OCI-LY1 (cell line): Measurements from ENCODE around the gene RTL9.

ENCODE experiments used
- H2AFZ ChIP-seq: fragments of 200-600 bp; sonication (generic), shearing (Covaris generic); 2 replicates; pipeline ENCODE4 v1.6.0; 2014; ENCODE audit warnings: antibody characterized with exemption, mild to moderate bottlenecking, low read length
- H3F3A ChIP-seq: fragments of 200-600 bp; sonication (generic), shearing (Covaris generic); 2 replicates; pipeline ENCODE4 v1.6.0; 2014; ENCODE audit warnings: mild to moderate bottlenecking, antibody characterized with exemption, low read length, moderate library complexity; ENCODE audit not compliant: insufficient read depth
- H3K27ac ChIP-seq: fragments of 200-600 bp; sonication (generic); 2 replicates; pipeline ENCODE4 v1.5.1; 2014; ENCODE audit warnings: low read length, mixed run types, mild to moderate bottlenecking, low read depth; ENCODE audit not compliant: poor library complexity, severe bottlenecking
- H3K27me3 ChIP-seq: fragments of 200-600 bp; sonication (generic); 2 replicates; pipeline ENCODE4 v1.6.0; 2014; ENCODE audit warnings: antibody characterized with exemption, mild to moderate bottlenecking, low read length, moderate library complexity; ENCODE audit not compliant: insufficient read depth
- H3K36me3 ChIP-seq: fragments of 200-600 bp; sonication (generic); 2 replicates; pipeline ENCODE4 v1.6.1; 2014; ENCODE audit warnings: mild to moderate bottlenecking, antibody characterized with exemption, low read length, moderate library complexity, mixed read lengths; ENCODE audit not compliant: insufficient read depth
- H3K4me1 ChIP-seq: fragments of 200-600 bp; sonication (generic); 2 replicates; pipeline ENCODE4 v1.5.1; 2014; ENCODE audit warnings: mild to moderate bottlenecking, low read length, moderate library complexity; ENCODE audit not compliant: insufficient read depth, severe bottlenecking
- H3K4me2 ChIP-seq: fragments of 200-600 bp; sonication (generic), shearing (Covaris generic); 2 replicates; pipeline ENCODE4 v1.6.1; 2014; ENCODE audit warnings: low read length
- H3K4me3 ChIP-seq: fragments of 200-600 bp; sonication (generic); 2 replicates; pipeline ENCODE4 v1.5.1; 2014; ENCODE audit warnings: low read length, low read depth, mild to moderate bottlenecking, mixed read lengths; ENCODE audit not compliant: poor library complexity, severe bottlenecking
- H3K79me2 ChIP-seq: fragments of 200-600 bp; shearing (Covaris generic); 2 replicates; pipeline ENCODE4 v1.6.1; 2016; ENCODE audit warnings: mixed run types, low read length, mixed read lengths; ENCODE audit not compliant: insufficient read depth
- H3K9ac ChIP-seq: fragments of 200-600 bp; sonication (generic), shearing (Covaris generic); 2 replicates; pipeline ENCODE4 v1.6.1; 2014; ENCODE audit warnings: mild to moderate bottlenecking, low read length, mixed read lengths
- H3K9me2 ChIP-seq: fragments of 200-600 bp; sonication (generic), shearing (Covaris generic); 2 replicates; pipeline ENCODE4 v1.6.1; 2014; ENCODE audit warnings: low read depth, mild to moderate bottlenecking, low read length, mixed read lengths
- H3K9me3 ChIP-seq: fragments of 200-600 bp; shearing (Covaris generic); 2 replicates; pipeline ENCODE4 v1.6.1; 2014; ENCODE audit warnings: low read length, mixed read lengths
- H4K20me1 ChIP-seq: fragments of 200-600 bp; sonication (generic), shearing (Covaris generic); 2 replicates; pipeline ENCODE4 v1.6.0; 2016; ENCODE audit warnings: mild to moderate bottlenecking, low read length; ENCODE audit not compliant: insufficient read depth
- EZH2 ChIP-seq: fragments of 200-600 bp; sonication (generic), shearing (Covaris generic); IDR thresholded peaks from 2 replicates; pipeline ENCODE4 v1.8.0; 2017; ENCODE audit warnings: borderline replicate concordance, mixed run types, mild to moderate bottlenecking, antibody characterized with exemption, low read length, moderate library complexity, mixed read lengths
- TF ChIP-seq, protein P1 (sequence below): fragments of 200-600 bp; sonication (generic), shearing (Covaris generic); IDR thresholded peaks from 2 replicates; pipeline ENCODE4 v1.5.1; 2017; ENCODE audit warnings: mild to moderate bottlenecking, antibody characterized with exemption, low read length, moderate library complexity, mixed read lengths

RTL9 gene

DNA sequence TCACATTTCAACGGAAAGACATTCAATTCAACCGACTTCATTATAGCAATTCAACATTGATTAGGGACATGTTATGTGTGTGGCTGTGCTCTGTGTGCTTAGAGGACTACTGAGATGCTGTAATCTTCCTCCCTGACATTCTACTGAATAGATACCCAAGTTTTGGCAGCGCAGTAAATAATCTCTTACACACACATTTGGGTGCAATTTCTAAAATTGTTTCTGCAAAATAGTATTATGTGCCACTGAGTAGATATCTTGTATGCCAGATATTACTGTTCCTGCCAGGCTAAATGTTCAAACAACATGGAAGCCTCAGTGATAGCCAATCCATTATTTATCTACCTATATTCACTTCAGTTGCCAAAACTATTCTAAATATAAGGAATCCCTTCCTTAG, 41.3 kb downstream of the RTL9 start:
- no peak overlapping the region for H3K27ac ChIP-seq
- H2AFZ ChIP-seq = no peak overlapping the region
- no peak for TF ChIP-seq EZH2
- TF ChIP-seq, protein P1, sequence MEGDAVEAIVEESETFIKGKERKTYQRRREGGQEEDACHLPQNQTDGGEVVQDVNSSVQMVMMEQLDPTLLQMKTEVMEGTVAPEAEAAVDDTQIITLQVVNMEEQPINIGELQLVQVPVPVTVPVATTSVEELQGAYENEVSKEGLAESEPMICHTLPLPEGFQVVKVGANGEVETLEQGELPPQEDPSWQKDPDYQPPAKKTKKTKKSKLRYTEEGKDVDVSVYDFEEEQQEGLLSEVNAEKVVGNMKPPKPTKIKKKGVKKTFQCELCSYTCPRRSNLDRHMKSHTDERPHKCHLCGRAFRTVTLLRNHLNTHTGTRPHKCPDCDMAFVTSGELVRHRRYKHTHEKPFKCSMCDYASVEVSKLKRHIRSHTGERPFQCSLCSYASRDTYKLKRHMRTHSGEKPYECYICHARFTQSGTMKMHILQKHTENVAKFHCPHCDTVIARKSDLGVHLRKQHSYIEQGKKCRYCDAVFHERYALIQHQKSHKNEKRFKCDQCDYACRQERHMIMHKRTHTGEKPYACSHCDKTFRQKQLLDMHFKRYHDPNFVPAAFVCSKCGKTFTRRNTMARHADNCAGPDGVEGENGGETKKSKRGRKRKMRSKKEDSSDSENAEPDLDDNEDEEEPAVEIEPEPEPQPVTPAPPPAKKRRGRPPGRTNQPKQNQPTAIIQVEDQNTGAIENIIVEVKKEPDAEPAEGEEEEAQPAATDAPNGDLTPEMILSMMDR = no peak
- H3K27me3 ChIP-seq = no peaks in the 10 kb centered on the region
- no peaks in the 10 kb centered on the region for H3K9me3 ChIP-seq
- H3F3A ChIP-seq = no peaks in the 10 kb centered on the region
- H4K20me1 ChIP-seq = no peaks in the 10 kb centered on the region
- no peak overlapping the region for H3K4me2 ChIP-seq
- no peak overlapping the region for H3K9ac ChIP-seq
- no peaks in the 10 kb centered on the region for H3K79me2 ChIP-seq
- H3K36me3 ChIP-seq = no peaks in the 10 kb centered on the region
- H3K4me3 ChIP-seq = no peak overlapping the region
- no peaks in the 10 kb centered on the region for H3K4me1 ChIP-seq
- H3K9me2 ChIP-seq = no peaks in the 10 kb centered on the region

DNA sequence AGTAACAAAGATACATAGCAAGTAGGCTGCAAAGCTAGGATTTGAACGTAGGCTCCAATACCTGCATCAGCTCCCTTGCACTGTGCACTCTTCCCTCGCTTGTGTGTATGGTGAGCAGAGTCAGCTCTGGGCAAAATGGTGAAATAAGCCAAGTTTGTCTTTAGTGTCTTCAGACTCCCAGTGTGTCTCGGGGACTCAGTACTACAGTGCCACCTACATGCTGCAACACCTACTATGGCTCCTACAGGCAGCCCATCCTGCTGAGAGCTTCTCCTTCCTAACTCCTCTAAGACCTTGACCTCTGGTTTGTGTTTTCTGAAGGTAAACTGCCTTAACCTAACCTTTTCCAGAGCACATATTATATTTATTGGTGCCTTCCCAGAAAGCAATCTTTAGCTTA, 42.5 kb downstream of the RTL9 start:
- Histone ChIP-seq H2AFZ (no peak overlapping the region), H3F3A (no peaks in the 10 kb centered on the region)

DNA sequence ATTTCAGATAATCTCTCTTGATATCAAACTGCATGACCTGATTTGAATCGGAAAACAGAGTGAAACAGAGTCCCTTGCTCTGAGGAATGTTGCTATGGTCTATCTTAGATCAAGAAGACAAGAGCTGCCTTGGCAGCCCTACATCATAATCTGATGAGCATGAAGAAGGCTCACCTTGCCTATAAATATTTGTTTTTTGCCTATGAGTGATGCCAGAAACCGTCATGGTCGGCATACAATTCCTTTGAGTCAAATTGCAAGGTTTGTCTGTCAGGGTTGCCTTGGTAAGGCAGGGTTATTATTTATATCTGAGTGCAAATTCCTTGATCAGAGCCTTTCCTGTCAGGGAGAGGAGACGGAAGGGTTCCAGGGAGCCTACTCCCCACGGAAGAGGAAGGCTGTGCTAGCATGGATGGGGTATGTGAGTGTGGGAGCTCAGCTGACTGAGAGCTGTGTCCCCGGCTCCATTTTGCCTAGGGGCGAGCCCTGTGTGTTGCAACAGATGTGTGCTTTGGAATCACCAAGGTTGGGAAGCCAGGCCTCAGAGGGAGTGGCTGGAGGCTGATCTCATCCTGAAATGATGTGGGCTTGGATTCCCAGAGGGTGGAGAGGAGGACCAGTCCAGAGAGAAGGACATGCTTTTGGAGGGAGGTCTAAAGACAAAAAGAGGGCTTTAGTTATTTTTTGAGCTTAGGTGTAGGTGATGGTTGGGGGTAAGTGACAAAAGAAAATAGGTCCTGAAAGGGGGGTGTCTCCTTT, 43.6 kb downstream of the RTL9 start:
- H3K9me2 ChIP-seq = no peaks in the 10 kb centered on the region
- H3K9me3 ChIP-seq = no peaks in the 10 kb centered on the region
- TF ChIP-seq EZH2 = no peak
- TF ChIP-seq, protein P1 = no peak
- no peak overlapping the region for H2AFZ ChIP-seq
- no peak overlapping the region for H3K4me3 ChIP-seq
- no peaks in the 10 kb centered on the region for H3K27me3 ChIP-seq
- no peaks in the 10 kb centered on the region for H3F3A ChIP-seq
- no peak overlapping the region for H3K4me2 ChIP-seq
- H3K79me2 ChIP-seq = no peaks in the 10 kb centered on the region
- H3K27ac ChIP-seq = no peak overlapping the region
- no peaks in the 10 kb centered on the region for H3K4me1 ChIP-seq
- H3K9ac ChIP-seq = no peak overlapping the region
- H3K36me3 ChIP-seq = no peaks in the 10 kb centered on the region
- no peaks in the 10 kb centered on the region for H4K20me1 ChIP-seq

More for the DNA sequence above, 42.5 kb downstream of the RTL9 start:
- no peaks in the 10 kb centered on the region for H3K9me2 ChIP-seq
- H3K4me3 ChIP-seq = no peak overlapping the region
- no peaks in the 10 kb centered on the region for H3K36me3 ChIP-seq
- H3K9me3 ChIP-seq = no peaks in the 10 kb centered on the region
- H3K27me3 ChIP-seq = no peaks in the 10 kb centered on the region
- H3K9ac ChIP-seq = no peak overlapping the region
- H3K4me1 ChIP-seq = no peaks in the 10 kb centered on the region
- TF ChIP-seq, protein P1 = peak; percentile 37; the same call in 1 of the 2 replicates
- TF ChIP-seq EZH2 = no peak
- no peak overlapping the region for H3K27ac ChIP-seq
- H3K79me2 ChIP-seq = no peaks in the 10 kb centered on the region
- no peaks in the 10 kb centered on the region for H4K20me1 ChIP-seq
- no peak overlapping the region for H3K4me2 ChIP-seq
